ENCODE measurements around the gene OST4.

- TF ChIP-seq STAT3 (IDR thresholded peaks at IDR 0.05; ENCODE audit: low read depth, low read length) (no peak), CTCF (IDR thresholded peaks at IDR 0.05 in 2 of 3, conservative IDR thresholded peaks at IDR 0.05 in 1 of 3; ENCODE audit: control insufficient read depth in 2 of 3, extremely low read depth in 1 of 3, insufficient read depth in 1 of 3, low read depth in 3 of 3, low read length in 3 of 3) (no peak), BRCA1 (IDR thresholded peaks at IDR 0.05; ENCODE audit: low read depth, low read length) (no peak), EP300 (IDR thresholded peaks at IDR 0.05; ENCODE audit: borderline replicate concordance in 1 of 2, control insufficient read depth in 1 of 2, low read depth in 2 of 2, low read length in 2 of 2) (no peak), RUNX3 (IDR thresholded peaks at IDR 0.05; ENCODE audit: low read length) (no peak), TBL1XR1 (IDR thresholded peaks at IDR 0.05; ENCODE audit: low read depth, low read length) (no peak), RAD51 (IDR thresholded peaks at IDR 0.05) (no peak), IRF4 (IDR thresholded peaks at IDR 0.05; ENCODE audit: low read depth, low read length) (no peak), ATF3 (IDR thresholded peaks at IDR 0.05; ENCODE audit: borderline replicate concordance, extremely low read depth, low read depth, low read length) (no peak), SPI1 (IDR thresholded peaks at IDR 0.05; ENCODE audit: borderline replicate concordance, insufficient read depth, low read depth, low read length) (no peak), POLR2A (IDR thresholded peaks at IDR 0.05; ENCODE audit: low read depth, low read length) (no peak)
Observed at GRCh38 chr2:27038012-27038411, 33.4 kb downstream of the OST4 start.
